ENCODE results near the gene STRBP. TPM values are rescaled to one million over a fixed set of nuclear protein-coding genes. Genes with fewer than 3 reads are reported as not detected.

STRBP gene
- total and polyA plus RNA-seq, 2 of the 4 experiments (the other 2 are of a cell fraction), result 2.1 to 2.5 TPM

Other genes with a start within 250 kb of the STRBP start
- 0.28 and 0.90 TPM in 2 replicates for gene GPR21, start 234.9 kb downstream of the STRBP start, total RNA-seq (2012; rRNA removed)
- not detected in 2 replicates for gene GPR21, start 234.9 kb downstream of the STRBP start, polyA plus RNA-seq (2012; rRNA removed)
- gene CRB2, start 87.6 kb upstream of the STRBP start, total RNA-seq (2012; rRNA removed), result not detected in 2 replicates
- gene CRB2, start 87.6 kb upstream of the STRBP start, polyA plus RNA-seq (2012; rRNA removed), result not detected in 2 replicates

Measured in IMR-90 (cell line).